ENCODE results near the gene ELFN1. TPM values are rescaled to one million over a fixed set of nuclear protein-coding genes. Genes with fewer than 3 reads are reported as not detected.

ELFN1 gene
- polyA plus RNA-seq, 1 of the 3 experiments (the other 2 are of a cell fraction), result 0.05 TPM

- H3K27ac ChIP-seq (ENCODE audit: low read depth in 2 of 2, low read length in 1 of 2), result no peak overlapping the region
- H3K9me2 ChIP-seq, result no peaks in the 10 kb centered on the region
- H3K36me3 ChIP-seq (replicated peaks in 1 of 2; ENCODE audit: control insufficient read depth in 1 of 2, insufficient read depth in 2 of 2, low read length in 1 of 2), result no peaks in the 10 kb centered on the region
- H3K79me2 ChIP-seq (ENCODE audit: insufficient read depth), result no peaks in the 10 kb centered on the region
- no peak for TF ChIP-seq EP300 (IDR thresholded peaks at IDR 0.05; ENCODE audit: borderline replicate concordance in 1 of 2, low read depth in 1 of 2, low read length in 1 of 2)
- no peak for TF ChIP-seq CTCF (IDR thresholded peaks at IDR 0.05)
- TF ChIP-seq FOXM1 (IDR thresholded peaks at IDR 0.05; ENCODE audit: low read depth), result no peak
- TF ChIP-seq NRF1 (IDR thresholded peaks at IDR 0.05; ENCODE audit: low read depth, low read length), result no peak
- no peak for TF ChIP-seq PBX3 (IDR thresholded peaks at IDR 0.05)
- TF ChIP-seq YY1 (IDR thresholded peaks at IDR 0.05; ENCODE audit: low read depth), result no peak
- TF ChIP-seq, protein P1, sequence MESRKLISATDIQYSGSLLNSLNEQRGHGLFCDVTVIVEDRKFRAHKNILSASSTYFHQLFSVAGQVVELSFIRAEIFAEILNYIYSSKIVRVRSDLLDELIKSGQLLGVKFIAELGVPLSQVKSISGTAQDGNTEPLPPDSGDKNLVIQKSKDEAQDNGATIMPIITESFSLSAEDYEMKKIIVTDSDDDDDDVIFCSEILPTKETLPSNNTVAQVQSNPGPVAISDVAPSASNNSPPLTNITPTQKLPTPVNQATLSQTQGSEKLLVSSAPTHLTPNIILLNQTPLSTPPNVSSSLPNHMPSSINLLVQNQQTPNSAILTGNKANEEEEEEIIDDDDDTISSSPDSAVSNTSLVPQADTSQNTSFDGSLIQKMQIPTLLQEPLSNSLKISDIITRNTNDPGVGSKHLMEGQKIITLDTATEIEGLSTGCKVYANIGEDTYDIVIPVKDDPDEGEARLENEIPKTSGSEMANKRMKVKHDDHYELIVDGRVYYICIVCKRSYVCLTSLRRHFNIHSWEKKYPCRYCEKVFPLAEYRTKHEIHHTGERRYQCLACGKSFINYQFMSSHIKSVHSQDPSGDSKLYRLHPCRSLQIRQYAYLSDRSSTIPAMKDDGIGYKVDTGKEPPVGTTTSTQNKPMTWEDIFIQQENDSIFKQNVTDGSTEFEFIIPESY (IDR thresholded peaks at IDR 0.05; ENCODE audit: borderline replicate concordance, low read depth), result no peak
- no peak for TF ChIP-seq RCOR1 (IDR thresholded peaks at IDR 0.05; ENCODE audit: low read length)
- TF ChIP-seq SIN3A (IDR thresholded peaks at IDR 0.05; ENCODE audit: borderline replicate concordance, low read depth, low read length), result no peak
- no peak for TF ChIP-seq RXRA (IDR thresholded peaks at IDR 0.05; ENCODE audit: borderline replicate concordance, low read depth)
- TF ChIP-seq NFIC (IDR thresholded peaks at IDR 0.05; ENCODE audit: borderline replicate concordance), result no peak
- TF ChIP-seq, protein P2, sequence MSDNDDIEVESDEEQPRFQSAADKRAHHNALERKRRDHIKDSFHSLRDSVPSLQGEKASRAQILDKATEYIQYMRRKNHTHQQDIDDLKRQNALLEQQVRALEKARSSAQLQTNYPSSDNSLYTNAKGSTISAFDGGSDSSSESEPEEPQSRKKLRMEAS (IDR thresholded peaks at IDR 0.05; ENCODE audit: low read depth), result no peak
- TF ChIP-seq TCF12 (IDR thresholded peaks at IDR 0.05), result no peak
- TF ChIP-seq, protein P3, sequence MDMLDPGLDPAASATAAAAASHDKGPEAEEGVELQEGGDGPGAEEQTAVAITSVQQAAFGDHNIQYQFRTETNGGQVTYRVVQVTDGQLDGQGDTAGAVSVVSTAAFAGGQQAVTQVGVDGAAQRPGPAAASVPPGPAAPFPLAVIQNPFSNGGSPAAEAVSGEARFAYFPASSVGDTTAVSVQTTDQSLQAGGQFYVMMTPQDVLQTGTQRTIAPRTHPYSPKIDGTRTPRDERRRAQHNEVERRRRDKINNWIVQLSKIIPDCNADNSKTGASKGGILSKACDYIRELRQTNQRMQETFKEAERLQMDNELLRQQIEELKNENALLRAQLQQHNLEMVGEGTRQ (IDR thresholded peaks at IDR 0.05; ENCODE audit: borderline replicate concordance, low read depth, low read length), result no peak
- no peak overlapping the region for H3K4me2 ChIP-seq
- peaks cover 0 to 30% of the 10 kb centered on the region in 2 experiments; a peak in 1 of 4 replicates for H3K4me1 ChIP-seq (ENCODE audit: control insufficient read depth in 1 of 2, insufficient read depth in 2 of 2, low read depth in 1 of 2, low read length in 1 of 2)
- POLR2A ChIA-PET, result no interaction called here
- WGBS (ENCODE audit: low lambda C conversion rate), result 67% methylated on average over 11 of the region's 11 CpGs
- H3K27me3 ChIP-seq (ENCODE audit: insufficient read depth), result peaks cover 10% of the 10 kb centered on the region; the same call in 1 of the 2 replicates
- CTCF ChIA-PET, result no interaction called here
- no peaks in the 10 kb centered on the region for H3F3A ChIP-seq (replicated peaks; ENCODE audit: insufficient read depth)
- H2AFZ ChIP-seq (ENCODE audit: low read depth), result no peak overlapping the region
- H3K9me3 ChIP-seq, result no peaks in the 10 kb centered on the region
- no peaks in the 10 kb centered on the region for H4K20me1 ChIP-seq (ENCODE audit: insufficient read depth)
- no peak overlapping the region for H3K4me3 ChIP-seq (ENCODE audit: low read depth in 2 of 2, low read length in 1 of 2)
- no peak overlapping the region for H3K9ac ChIP-seq
- peak; percentile 33 for DNase-seq
Observed at GRCh38 chr7:1695800-1696454, 25.9 kb downstream of the ELFN1 start.
